ENCODE measurements around the gene AUNIP.

DNA sequence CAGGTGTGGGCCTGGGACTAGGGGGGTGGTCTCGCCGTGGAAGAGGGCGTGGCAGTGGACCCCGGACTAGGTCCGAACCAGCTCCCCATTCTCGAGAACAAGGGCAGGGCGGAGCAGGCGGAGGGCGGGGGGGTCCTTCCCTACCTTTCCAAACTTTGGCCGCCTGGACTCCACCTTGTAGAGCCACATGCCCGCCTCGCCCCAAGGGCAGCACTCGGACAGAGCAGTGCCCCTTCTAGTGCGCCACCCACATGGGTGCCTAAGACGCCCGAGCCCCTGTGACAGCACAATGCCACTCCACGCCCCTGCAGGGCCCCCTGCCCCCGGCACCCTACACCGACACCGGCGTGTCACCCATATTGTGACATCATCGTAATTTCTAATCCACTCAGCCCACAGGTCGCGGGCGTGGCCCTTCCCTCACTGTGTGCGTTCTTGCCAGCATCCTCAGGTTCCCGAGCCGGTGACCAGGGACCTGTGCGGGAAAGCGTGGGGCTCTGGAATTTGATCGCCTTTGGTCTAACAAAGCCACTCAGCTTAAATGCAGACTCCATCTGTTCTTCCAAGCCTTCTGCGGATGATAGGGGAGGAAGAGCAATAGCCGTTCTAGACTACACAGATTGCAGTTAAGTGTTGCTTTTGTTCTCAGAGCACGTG, 47.5 kb upstream of the AUNIP start:
- TF ChIP-seq POLR2A (IDR thresholded peaks at IDR 0.05; ENCODE audit: low read depth, low read length) = no peak
- TF ChIP-seq, protein P1, sequence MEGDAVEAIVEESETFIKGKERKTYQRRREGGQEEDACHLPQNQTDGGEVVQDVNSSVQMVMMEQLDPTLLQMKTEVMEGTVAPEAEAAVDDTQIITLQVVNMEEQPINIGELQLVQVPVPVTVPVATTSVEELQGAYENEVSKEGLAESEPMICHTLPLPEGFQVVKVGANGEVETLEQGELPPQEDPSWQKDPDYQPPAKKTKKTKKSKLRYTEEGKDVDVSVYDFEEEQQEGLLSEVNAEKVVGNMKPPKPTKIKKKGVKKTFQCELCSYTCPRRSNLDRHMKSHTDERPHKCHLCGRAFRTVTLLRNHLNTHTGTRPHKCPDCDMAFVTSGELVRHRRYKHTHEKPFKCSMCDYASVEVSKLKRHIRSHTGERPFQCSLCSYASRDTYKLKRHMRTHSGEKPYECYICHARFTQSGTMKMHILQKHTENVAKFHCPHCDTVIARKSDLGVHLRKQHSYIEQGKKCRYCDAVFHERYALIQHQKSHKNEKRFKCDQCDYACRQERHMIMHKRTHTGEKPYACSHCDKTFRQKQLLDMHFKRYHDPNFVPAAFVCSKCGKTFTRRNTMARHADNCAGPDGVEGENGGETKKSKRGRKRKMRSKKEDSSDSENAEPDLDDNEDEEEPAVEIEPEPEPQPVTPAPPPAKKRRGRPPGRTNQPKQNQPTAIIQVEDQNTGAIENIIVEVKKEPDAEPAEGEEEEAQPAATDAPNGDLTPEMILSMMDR (IDR thresholded peaks at IDR 0.05; ENCODE audit: extremely low read depth in 1 of 2, insufficient read depth in 1 of 2, low read depth in 1 of 2, low read length in 2 of 2) = no peak
- no peak for TF ChIP-seq JUN (IDR thresholded peaks at IDR 0.05; ENCODE audit: borderline replicate concordance, insufficient read depth, insufficient read length, low read depth)
- TF ChIP-seq, protein P2, sequence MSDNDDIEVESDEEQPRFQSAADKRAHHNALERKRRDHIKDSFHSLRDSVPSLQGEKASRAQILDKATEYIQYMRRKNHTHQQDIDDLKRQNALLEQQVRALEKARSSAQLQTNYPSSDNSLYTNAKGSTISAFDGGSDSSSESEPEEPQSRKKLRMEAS (IDR thresholded peaks at IDR 0.05; ENCODE audit: insufficient read depth, insufficient read length) = no peak
- no peak for TF ChIP-seq POLR2AphosphoS5 (IDR thresholded peaks at IDR 0.05; ENCODE audit: insufficient read depth, low read depth, low read length)
- no peak for TF ChIP-seq EZH2 (IDR thresholded peaks at IDR 0.05; ENCODE audit: borderline replicate concordance, low read depth, low read length, severe bottlenecking)
- TF ChIP-seq MYC (IDR thresholded peaks at IDR 0.05; ENCODE audit: low read depth, low read length) = no peak
